Inflammatory macrophage treated with lipopolysaccharide for 1 hour (primary cell): ENCODE data around the gene TFDP2.
A peak's percentile ranks its signal among the peaks of the same experiment; 100 is the strongest.
"Not testable (repeated sequence)": the region's sequence is repeated elsewhere in the genome, so short reads cannot be mapped to it uniquely, and the experiment has no call there.

Source experiments
- DNase-seq, 2 donors: peaks; one replicate each; pipeline ENCODE4 v3.0.0-alpha.2; 2020 to 2022

The TFDP2 gene

GRCh38 chr3:142013993-142014392, 135.4 kb downstream of the TFDP2 start:
- DNase-seq = no peak

- no peak for DNase-seq
These were observed 135.9 kb downstream of the TFDP2 start for GRCh38 chr3:142013326-142013980.

- DNase-seq = no peak
These were observed 140.3 kb downstream of the TFDP2 start for GRCh38 chr3:142009029-142009428.

- no peak for DNase-seq
These were observed 141.5 kb downstream of the TFDP2 start for GRCh38 chr3:142007710-142008399.

GRCh38 chr3:142004957-142005356, 144.4 kb downstream of the TFDP2 start:
- not testable (repeated sequence) for DNase-seq

- no peak for DNase-seq
These were observed 145.3 kb downstream of the TFDP2 start for GRCh38 chr3:142004025-142004424.

GRCh38 chr3:142003291-142003690, 146.1 kb downstream of the TFDP2 start:
- no peak for DNase-seq

GRCh38 chr3:142000325-142000870, 148.9 kb downstream of the TFDP2 start:
- DNase-seq = no peak

GRCh38 chr3:141998669-141999290, 150.6 kb downstream of the TFDP2 start:
- DNase-seq = peak in 1 of 2 donors; percentile 40

- DNase-seq = no peak
These were observed 152.9 kb downstream of the TFDP2 start for GRCh38 chr3:141996437-141996836.

- DNase-seq = peak in 1 of 2 donors; percentile 18
These were observed 154.5 kb downstream of the TFDP2 start for GRCh38 chr3:141994856-141995255.

GRCh38 chr3:141992512-141992911, 156.8 kb downstream of the TFDP2 start:
- no peak for DNase-seq

- no peak for DNase-seq
These were observed 162.7 kb downstream of the TFDP2 start for GRCh38 chr3:141986548-141987107.

- no peak for DNase-seq
These were observed 168.3 kb downstream of the TFDP2 start for GRCh38 chr3:141981084-141981483.

GRCh38 chr3:141979050-141979671, 170.2 kb downstream of the TFDP2 start:
- DNase-seq = peak in 1 of 2 donors; percentile 4

GRCh38 chr3:141974777-141975176, 174.6 kb downstream of the TFDP2 start:
- DNase-seq = not testable (repeated sequence)

- no peak for DNase-seq
These were observed 176.9 kb downstream of the TFDP2 start for GRCh38 chr3:141972399-141972798.

- no peak for DNase-seq
These were observed 177.8 kb downstream of the TFDP2 start for GRCh38 chr3:141971571-141971970.

GRCh38 chr3:141969711-141970110, 179.6 kb downstream of the TFDP2 start:
- no peak for DNase-seq

- DNase-seq = no peak
These were observed 183.9 kb downstream of the TFDP2 start for GRCh38 chr3:141965471-141965870.

- no peak for DNase-seq
These were observed 186.0 kb downstream of the TFDP2 start for GRCh38 chr3:141963301-141963700.

- DNase-seq = no peak
These were observed 188.6 kb downstream of the TFDP2 start for GRCh38 chr3:141960731-141961130.
